GM10248 (cell line): ENCODE data around the gene ITGA2B.

Experiments
- CTCF ChIA-PET: fragments of 300-600 bp; sonication (Branson Sonifier 250); formaldehyde crosslinking; extraction: SDS; loops from one replicate; lab custom pipeline; 2021; ENCODE audit warnings: antibody characterized with exemption; lab: Yijun Ruan, JAX
- POLR2A ChIA-PET: fragments of 350-650 bp; sonication (Branson Sonifier 250); formaldehyde crosslinking; extraction: SDS; loops from one replicate; lab custom pipeline; 2020; ENCODE audit warnings: antibody characterized with exemption; lab: Yijun Ruan, JAX
- DNase-seq: peaks from one replicate; pipeline ENCODE4 v3.0.0; 2012; ENCODE audit errors: extremely low spot score
- TF ChIP-seq, protein P1 (sequence below): IDR thresholded peaks from 2 replicates; pipeline ENCODE4 v1.5.1; 2012; ENCODE audit warnings: mild to moderate bottlenecking, low read depth; ENCODE audit errors: extremely low read depth, missing control alignments, control extremely low read depth

Gene ITGA2B

DNA sequence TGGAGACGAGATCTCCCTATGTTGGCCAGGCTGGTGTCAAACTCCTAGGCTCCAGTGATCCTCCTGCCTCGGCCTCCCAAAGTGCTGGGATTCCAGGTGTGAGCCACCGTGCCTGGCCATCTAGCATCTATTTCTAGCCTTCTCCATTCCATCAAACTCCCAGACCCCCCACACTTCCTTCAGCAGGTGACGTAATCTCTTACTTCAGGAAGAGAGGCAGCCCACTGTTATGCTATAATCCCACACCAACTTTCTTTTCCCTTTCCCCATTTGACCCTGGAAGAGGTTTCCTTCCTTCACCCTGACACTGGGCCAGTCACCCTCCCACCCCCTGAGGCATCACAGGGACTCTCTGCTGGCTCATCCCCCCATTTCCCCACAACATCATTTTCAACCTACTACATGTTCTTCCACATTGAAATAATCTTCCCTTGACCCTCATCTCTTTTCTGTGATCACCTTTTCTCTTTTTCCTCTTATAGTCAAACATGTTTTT, 7.6 kb downstream of the ITGA2B start:
- ChIA-PET CTCF (no interaction called here), POLR2A (no interaction called here)
- DNase-seq = no peak
- TF ChIP-seq, protein P1, sequence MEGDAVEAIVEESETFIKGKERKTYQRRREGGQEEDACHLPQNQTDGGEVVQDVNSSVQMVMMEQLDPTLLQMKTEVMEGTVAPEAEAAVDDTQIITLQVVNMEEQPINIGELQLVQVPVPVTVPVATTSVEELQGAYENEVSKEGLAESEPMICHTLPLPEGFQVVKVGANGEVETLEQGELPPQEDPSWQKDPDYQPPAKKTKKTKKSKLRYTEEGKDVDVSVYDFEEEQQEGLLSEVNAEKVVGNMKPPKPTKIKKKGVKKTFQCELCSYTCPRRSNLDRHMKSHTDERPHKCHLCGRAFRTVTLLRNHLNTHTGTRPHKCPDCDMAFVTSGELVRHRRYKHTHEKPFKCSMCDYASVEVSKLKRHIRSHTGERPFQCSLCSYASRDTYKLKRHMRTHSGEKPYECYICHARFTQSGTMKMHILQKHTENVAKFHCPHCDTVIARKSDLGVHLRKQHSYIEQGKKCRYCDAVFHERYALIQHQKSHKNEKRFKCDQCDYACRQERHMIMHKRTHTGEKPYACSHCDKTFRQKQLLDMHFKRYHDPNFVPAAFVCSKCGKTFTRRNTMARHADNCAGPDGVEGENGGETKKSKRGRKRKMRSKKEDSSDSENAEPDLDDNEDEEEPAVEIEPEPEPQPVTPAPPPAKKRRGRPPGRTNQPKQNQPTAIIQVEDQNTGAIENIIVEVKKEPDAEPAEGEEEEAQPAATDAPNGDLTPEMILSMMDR = no peak

DNA sequence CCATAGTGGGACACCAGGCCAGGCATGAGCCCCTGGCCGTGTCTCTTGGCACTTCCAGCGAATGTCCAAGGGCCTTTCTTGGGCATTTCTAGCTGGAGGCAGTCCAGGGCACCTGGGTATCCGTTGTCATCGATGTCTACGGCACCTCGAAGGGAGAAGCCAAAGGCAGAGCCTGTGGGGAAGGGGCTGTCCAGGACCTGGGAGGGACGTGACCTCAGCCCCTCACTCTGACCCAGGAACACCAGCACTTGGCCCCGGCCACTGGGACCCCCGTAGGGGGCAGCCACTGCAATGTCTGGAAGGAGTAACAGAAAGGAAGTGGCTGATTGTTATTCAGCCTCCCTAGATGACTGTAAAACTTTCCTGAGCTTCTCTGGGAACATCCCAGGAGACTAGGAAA, 8.7 kb downstream of the ITGA2B start:
- ChIA-PET CTCF (interaction anchor here (1.1 kb wide), 1 partner anchor 36 kb away, joined by 3 read pairs; the partner anchor contains the start of gene GRN), POLR2A (no interaction called here)
- TF ChIP-seq, protein P1 = no peak
- no peak for DNase-seq

DNA sequence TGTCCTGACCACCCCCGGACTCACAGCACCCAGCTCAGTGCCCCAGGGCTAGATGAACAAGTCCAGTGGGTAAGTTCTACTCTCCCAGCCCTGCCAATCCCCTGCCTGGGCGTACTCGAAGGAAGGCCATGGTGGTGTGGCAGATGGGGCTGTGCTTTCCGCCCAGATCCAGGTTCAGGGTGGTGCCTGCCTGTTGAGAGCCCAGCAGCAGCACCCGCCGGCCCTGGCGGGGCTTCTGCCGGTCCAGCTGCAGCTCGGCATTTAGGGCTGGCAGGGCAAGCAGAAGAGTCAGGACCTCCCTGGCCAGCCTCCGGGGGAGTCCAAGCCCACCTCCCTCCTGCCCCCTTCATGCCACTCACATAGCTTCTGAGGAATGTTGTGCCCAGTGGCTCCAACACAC, 9.6 kb downstream of the ITGA2B start:
- POLR2A ChIA-PET = no interaction called here

DNA sequence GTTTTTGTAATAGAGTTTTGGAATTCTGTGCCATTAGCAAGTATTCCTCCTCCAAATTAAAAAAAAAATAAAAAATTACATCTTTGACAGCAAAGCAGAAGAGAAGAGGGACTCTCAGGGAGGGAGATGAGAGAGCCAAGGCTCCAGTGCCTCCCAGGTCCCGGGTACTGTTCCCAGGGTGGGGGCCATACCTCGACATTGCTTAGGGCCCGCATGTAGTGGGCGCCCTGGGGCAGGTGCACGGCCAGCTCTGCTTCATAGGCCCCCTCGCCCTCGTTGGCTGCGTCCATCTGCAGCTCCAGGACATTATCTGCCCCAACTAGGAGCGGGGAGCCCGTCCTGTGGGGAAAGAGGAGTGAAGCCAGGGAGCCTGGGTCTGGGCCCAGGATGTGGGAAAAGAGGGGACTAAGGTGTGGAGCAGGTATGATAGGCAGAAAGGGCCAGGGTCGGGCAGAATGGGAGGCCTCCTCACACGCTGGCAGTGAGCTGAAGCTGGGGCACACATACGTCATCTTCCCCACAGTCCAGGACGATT, 11.2 kb downstream of the ITGA2B start:
- ChIA-PET CTCF (interaction anchor here (1.0 to 1.5 kb wide), 2 partner anchors 16 to 28 kb away, joined by 3 to 4 read pairs; no protein-coding TSS in a partner anchor), POLR2A (interaction anchor here (0.6 kb wide), 1 partner anchor 399 kb away, joined by 3 read pairs; no protein-coding TSS in a partner anchor)
- TF ChIP-seq, protein P1 = no peak
- no peak for DNase-seq

More for the DNA sequence above, 9.6 kb downstream of the ITGA2B start:
- CTCF ChIA-PET = interaction anchor here (1.1 kb wide), 1 partner anchor 35 kb away, joined by 3 read pairs; the partner anchor contains the start of gene GRN
- TF ChIP-seq, protein P1 = no peak
- DNase-seq = no peak

DNA sequence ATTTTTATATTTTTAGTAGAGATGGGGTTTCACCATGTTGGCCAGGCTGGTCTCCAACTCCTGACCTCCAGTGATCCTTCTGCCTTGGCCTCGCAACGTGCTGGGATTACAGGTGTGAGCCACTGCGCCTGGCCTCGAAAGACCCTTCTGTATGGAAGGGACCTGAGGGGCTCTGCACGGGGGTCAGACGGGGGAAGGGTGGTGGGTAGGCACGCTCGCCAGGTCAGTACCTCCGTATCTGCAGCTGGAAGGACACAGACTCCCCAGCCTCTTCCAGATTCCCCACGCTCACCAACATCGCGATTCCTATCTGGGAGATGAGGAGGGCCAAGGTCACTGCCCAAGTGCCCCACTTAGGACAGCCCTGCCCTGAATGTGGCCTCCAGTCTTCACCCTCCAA, 12.7 kb downstream of the ITGA2B start:
- no peak for DNase-seq
- TF ChIP-seq, protein P1 = no peak
- POLR2A ChIA-PET = no interaction called here
- CTCF ChIA-PET = interaction anchor here (0.9 to 5.7 kb wide), 7 partner anchors 9 to 166 kb away, joined by 3 to 26 read pairs (median 7); partner anchors contain the start of gene FAM171A2

DNA sequence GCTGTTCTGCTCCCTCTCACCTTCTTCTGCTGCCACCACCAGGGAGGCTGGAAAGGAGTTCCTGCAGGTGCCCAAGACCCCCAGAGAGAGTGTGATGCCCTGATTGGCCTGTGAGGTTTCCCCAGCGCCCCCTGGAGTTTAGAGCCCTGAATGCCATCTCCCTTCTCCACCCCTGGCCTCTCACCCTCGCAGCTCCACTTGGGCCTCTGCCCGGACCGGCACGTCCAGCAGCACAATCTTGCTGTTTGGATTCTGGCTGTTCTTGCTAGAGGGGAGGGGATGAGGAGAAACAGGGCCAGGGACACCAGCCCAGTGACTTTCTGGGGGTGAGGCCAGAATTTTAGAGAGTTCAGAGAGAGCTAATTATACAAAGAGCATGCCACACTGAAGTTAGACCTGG, 13.3 kb downstream of the ITGA2B start:
- CTCF ChIA-PET = interaction anchor here (0.9 to 5.7 kb wide), 8 partner anchors 9 to 166 kb away, joined by 3 to 26 read pairs (median 6); partner anchors contain the start of gene FAM171A2
- POLR2A ChIA-PET = no interaction called here
- TF ChIP-seq, protein P1 = peak; percentile 37
- peak; percentile 73 for DNase-seq
